B cell (primary cell): Measurements from ENCODE around the gene CD96. TPM values are rescaled to one million over a fixed set of nuclear protein-coding genes. Genes with fewer than 3 reads are reported as not detected.

ENCODE experiments used
- ATAC-seq: fragments of 200-7000 bp; cut with Tn5 transposase; one replicate; pipeline ENCODE4 v1.10.0; 2021; ENCODE audit warnings: low read depth, mild to moderate bottlenecking, moderate number of reproducible peaks, moderate library complexity
- CTCF ChIA-PET: fragments of 350-600 bp; sonication (Branson Sonifier 250); formaldehyde crosslinking; loops from one replicate; lab custom pipeline; 2021; ENCODE audit warnings: antibody characterized with exemption, inconsistent platforms; lab: Charles Lee
- POLR2A ChIA-PET: fragments of 350-600 bp; sonication (Branson Sonifier 250); formaldehyde crosslinking; loops from one replicate; lab custom pipeline; 2021; ENCODE audit warnings: antibody characterized with exemption; lab: Charles Lee
- DNase-seq: peaks from one replicate; pipeline ENCODE4 v3.0.0; 2013
- H2AFZ ChIP-seq: 2 replicates; pipeline ENCODE4 v1.6.1; 2012; ENCODE audit warnings: mild to moderate bottlenecking, low read depth, low read length; ENCODE audit not compliant: insufficient read depth, poor library complexity, severe bottlenecking
- H3K27ac ChIP-seq, 2 donors: 1 replicate in 1 of 2; 2 replicates in 1 of 2; pipeline ENCODE4 v1.5.1; 2012 to 2013; ENCODE audit warnings: low read length in 2 of 2, mild to moderate bottlenecking in 2 of 2, moderate library complexity in 1 of 2
- H3K27me3 ChIP-seq, 4 experiments: fragments of 200-600 bp in 1 of 4; sonication (generic) in 1 of 4; replicated peaks in 1 of 4; 1 replicate in 2 of 4; 2 replicates in 2 of 4; pipeline versions ENCODE4 v1.6.1 to v1.7.0; 2013 to 2016; ENCODE audit warnings: low read length in 3 of 4, mild to moderate bottlenecking in 2 of 4, mixed read lengths in 1 of 4, moderate library complexity in 1 of 4; ENCODE audit not compliant: insufficient read depth in 4 of 4, control insufficient read depth in 3 of 4; ENCODE audit errors: control extremely low read depth in 1 of 4
- H3K36me3 ChIP-seq, 2 experiments: replicated peaks in 1 of 2; 1 replicate in 1 of 2; 2 replicates in 1 of 2; pipeline versions ENCODE4 v1.6.1 to v1.7.1; 2013; ENCODE audit warnings: low read length in 1 of 2; ENCODE audit not compliant: insufficient read depth in 2 of 2, control insufficient read depth in 1 of 2; ENCODE audit errors: control extremely low read depth in 1 of 2, extremely low read depth in 1 of 2
- H3K4me1 ChIP-seq, 2 donors: fragments of 200-600 bp in 1 of 2; sonication (generic) in 1 of 2; 1 replicate in 1 of 2; 2 replicates in 1 of 2; pipeline versions ENCODE4 v1.5.1 to v1.6.1; 2013 to 2017; ENCODE audit warnings: low read length in 2 of 2; ENCODE audit not compliant: control insufficient read depth in 2 of 2, insufficient read depth in 2 of 2
- H3K4me2 ChIP-seq: replicated peaks from 2 replicates; pipeline ENCODE3; 2012; ENCODE audit warnings: mild to moderate bottlenecking, low read depth, low read length; ENCODE audit not compliant: poor library complexity, severe bottlenecking
- H3K4me3 ChIP-seq, 5 experiments: fragments of 200-600 bp in 1 of 5; sonication (generic) in 1 of 5; 1 replicate in 3 of 5; 2 replicates in 2 of 5; pipeline versions ENCODE4 v1.5.1 to v1.7.0; 2011 to 2016; ENCODE audit warnings: low read length in 4 of 5, mild to moderate bottlenecking in 4 of 5, low read depth in 2 of 5, control low read depth in 1 of 5, moderate library complexity in 1 of 5; ENCODE audit not compliant: insufficient read depth in 1 of 5; ENCODE audit errors: control extremely low read depth in 1 of 5, extremely low read depth in 1 of 5
- H3K79me2 ChIP-seq: fragments of 200-600 bp; sonication (generic); one replicate; pipeline ENCODE4 v1.6.0; 2016; ENCODE audit warnings: low read length; ENCODE audit not compliant: control insufficient read depth, insufficient read depth
- H3K9ac ChIP-seq: fragments of 200-600 bp; sonication (generic); 2 replicates; pipeline ENCODE4 v1.6.1; 2017; ENCODE audit warnings: mild to moderate bottlenecking, low read length, moderate library complexity
- H3K9me3 ChIP-seq, 3 donors: one replicate each; pipeline versions ENCODE4 v1.6.1 to v1.7.1; 2013; ENCODE audit warnings: low read length in 2 of 3; ENCODE audit not compliant: control insufficient read depth in 2 of 3, insufficient read depth in 1 of 3; ENCODE audit errors: control extremely low read depth in 1 of 3
- H4K20me1 ChIP-seq: 2 replicates; pipeline ENCODE4 v1.6.0; 2012; ENCODE audit warnings: mild to moderate bottlenecking, low read length; ENCODE audit not compliant: insufficient read depth, control insufficient read depth, poor library complexity, severe bottlenecking
- H3K27ac Mint-ChIP-seq: one replicate; pipeline ENCODE4 v1.8.0; 2021; ENCODE audit warnings: mixed read lengths
- H3K27me3 Mint-ChIP-seq: one replicate; pipeline ENCODE4 v1.8.0; 2021; ENCODE audit warnings: mixed read lengths
- H3K4me1 Mint-ChIP-seq: one replicate; pipeline ENCODE4 v1.8.0; 2021; ENCODE audit warnings: mixed read lengths
- H3K4me3 Mint-ChIP-seq: one replicate; pipeline ENCODE4 v1.8.0; 2021; ENCODE audit warnings: mixed read lengths
- H3K9me3 Mint-ChIP-seq: one replicate; pipeline ENCODE4 v1.8.0; 2022; ENCODE audit warnings: mixed read lengths; ENCODE audit not compliant: insufficient read depth
- EZH2 ChIP-seq: IDR thresholded peaks from 2 replicates; pipeline ENCODE4 v1.6.1; 2012; ENCODE audit warnings: borderline replicate concordance, low read depth, mild to moderate bottlenecking, moderate library complexity, low read length; ENCODE audit not compliant: insufficient read depth, poor library complexity, severe bottlenecking
- WGBS: methylation state at CpG from one replicate; pipeline ENCODE4 v1.1.5; 2013; ENCODE audit warnings: missing lambda C conversion rate; ENCODE audit not compliant: insufficient coverage; 5-methylcytosine and 5-hydroxymethylcytosine counted together
- intact Hi-C: fragments of 100-400 bp; cut with micrococcal nuclease; formaldehyde crosslinking; loops from one replicate; pipeline ENCODE4 v1.10.0; 2022
- polyA plus RNA-seq: library from polyadenylated mRNA; depleted of rRNA; stranded (reverse); fragments of >200 nt; gene quantifications from 2 replicates; pipeline ENCODE4 v1.2.3, GENCODE V29; 2012
- total RNA-seq, 2 donors: library from RNA; stranded (reverse); fragments of 120-200 nt in 1 of 2; gene quantifications; 1 replicate in 1 of 2; 2 replicates in 1 of 2; pipeline versions ENCODE4 v1.2.3 to v1.2.4, GENCODE V29; 2013 to 2022
- TF ChIP-seq, protein P1 (sequence below): fragments of 200-600 bp; IDR thresholded peaks from one replicate; pipeline ENCODE4 v1.8.0; 2022; ENCODE audit warnings: antibody characterized with exemption, mild to moderate bottlenecking

The CD96 gene
- total and polyA plus RNA-seq, 2 donors (not counting 1 experiment from before 2014, with no cell fraction given), result 21.4 to 56.2 TPM

DNA sequence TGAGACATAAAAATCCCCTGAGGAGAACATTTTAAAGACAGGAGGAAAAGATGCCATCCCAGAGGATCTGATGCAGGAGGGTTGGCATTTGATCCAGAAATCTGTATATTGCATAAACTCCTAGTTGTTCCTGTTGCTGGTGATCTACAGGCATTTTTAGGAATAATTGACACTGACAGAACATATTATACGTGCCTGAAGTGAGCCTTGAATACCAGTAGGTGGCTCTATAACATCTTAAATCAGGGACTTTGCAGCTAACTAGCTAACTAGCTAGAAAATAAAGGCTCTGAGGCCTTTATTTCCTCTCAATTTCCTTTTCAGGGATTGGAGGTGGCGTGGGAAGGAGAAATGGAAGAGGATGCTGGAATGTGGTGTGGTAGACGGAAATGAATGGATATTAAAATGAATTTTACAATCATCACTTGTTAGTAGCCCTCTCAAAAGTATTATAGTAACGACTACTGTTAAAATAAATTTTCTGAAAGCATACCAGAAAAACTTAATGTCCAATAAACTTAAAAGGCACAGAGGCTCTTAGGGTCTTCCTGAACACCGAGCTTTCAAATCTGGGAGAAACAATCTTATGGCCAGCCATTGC, 127.0 kb downstream of the CD96 start:
- no peaks in the 10 kb centered on the region for H4K20me1 ChIP-seq
- Mint-ChIP-seq H3K4me3 (no peak overlapping the region), H3K4me1 (peaks cover 32% of the 10 kb centered on the region), H3K27ac (peak overlapping the region; percentile 57), H3K9me3 (no peaks in the 10 kb centered on the region), H3K27me3 (no peaks in the 10 kb centered on the region)
- ChIA-PET CTCF (interaction anchor here (0.6 to 6.9 kb wide), 24 partner anchors 8 to 375 kb away, joined by 3 to 150 read pairs (median 4); partner anchors contain the start of genes ABHD10 and PHLDB2), POLR2A (interaction anchor here (0.6 kb wide), 1 partner anchor 299 kb away, joined by 11 read pairs; no protein-coding TSS in a partner anchor)
- no peaks in the 10 kb centered on the region for H3K79me2 ChIP-seq
- peak; percentile 64 for DNase-seq
- H3K4me1 ChIP-seq, result peaks cover 29 to 34% of the 10 kb centered on the region in 2 donors
- no peak overlapping the region for H3K4me3 ChIP-seq
- WGBS, result 44% methylated on average over 3 of the region's 5 CpGs
- H2AFZ ChIP-seq, result no peak overlapping the region
- no peak overlapping the region for H3K27ac ChIP-seq
- no peaks in the 10 kb centered on the region for H3K36me3 ChIP-seq
- peaks cover 0 to 7% (median 0%) of the 10 kb centered on the region in 3 donors for H3K9me3 ChIP-seq
- peak; percentile 52 for ATAC-seq
- TF ChIP-seq EZH2, result no peak
- TF ChIP-seq, protein P1, sequence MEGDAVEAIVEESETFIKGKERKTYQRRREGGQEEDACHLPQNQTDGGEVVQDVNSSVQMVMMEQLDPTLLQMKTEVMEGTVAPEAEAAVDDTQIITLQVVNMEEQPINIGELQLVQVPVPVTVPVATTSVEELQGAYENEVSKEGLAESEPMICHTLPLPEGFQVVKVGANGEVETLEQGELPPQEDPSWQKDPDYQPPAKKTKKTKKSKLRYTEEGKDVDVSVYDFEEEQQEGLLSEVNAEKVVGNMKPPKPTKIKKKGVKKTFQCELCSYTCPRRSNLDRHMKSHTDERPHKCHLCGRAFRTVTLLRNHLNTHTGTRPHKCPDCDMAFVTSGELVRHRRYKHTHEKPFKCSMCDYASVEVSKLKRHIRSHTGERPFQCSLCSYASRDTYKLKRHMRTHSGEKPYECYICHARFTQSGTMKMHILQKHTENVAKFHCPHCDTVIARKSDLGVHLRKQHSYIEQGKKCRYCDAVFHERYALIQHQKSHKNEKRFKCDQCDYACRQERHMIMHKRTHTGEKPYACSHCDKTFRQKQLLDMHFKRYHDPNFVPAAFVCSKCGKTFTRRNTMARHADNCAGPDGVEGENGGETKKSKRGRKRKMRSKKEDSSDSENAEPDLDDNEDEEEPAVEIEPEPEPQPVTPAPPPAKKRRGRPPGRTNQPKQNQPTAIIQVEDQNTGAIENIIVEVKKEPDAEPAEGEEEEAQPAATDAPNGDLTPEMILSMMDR, result peak; percentile 91
- intact Hi-C loops, result loop anchor here (1.0 to 5.0 kb wide), 9 partner anchors 22 to 458 kb away; partner anchors contain the start of gene ABHD10
- H3K27me3 ChIP-seq, result no peaks in the 10 kb centered on the region
- H3K9ac ChIP-seq, result no peak overlapping the region
- no peak overlapping the region for H3K4me2 ChIP-seq
